GM12891 (cell line): ENCODE data around the gene MON2.

Experiments used
- DNase-seq: peaks from one replicate; pipeline ENCODE4 v3.0.0; 2011; ENCODE audit warnings: low spot score; ENCODE audit not compliant: insufficient read length
- FAIRE-seq: peaks from 2 replicates; lab custom pipeline; 2011; peaks lifted over from hg19 to GRCh38; lab: Jason Lieb, UNC
- PAX5 ChIP-seq: IDR thresholded peaks from 2 replicates; pipeline ENCODE4 v1.6.1; 2011; ENCODE audit warnings: low read length, moderate library complexity, mild to moderate bottlenecking; ENCODE audit not compliant: insufficient read depth, severe bottlenecking
- POLR2A ChIP-seq: IDR thresholded peaks from 2 replicates; pipeline ENCODE4 v1.6.1; 2011; ENCODE audit warnings: low read depth, low read length, control low read depth
- POLR2AphosphoS5 ChIP-seq: IDR thresholded peaks from 2 replicates; pipeline ENCODE4 v1.6.1; 2011; ENCODE audit warnings: low read depth, low read length, control low read depth
- POU2F2 ChIP-seq: IDR thresholded peaks from 2 replicates; pipeline ENCODE4 v1.6.1; 2011; ENCODE audit warnings: low read depth, mild to moderate bottlenecking, control low read depth, low read length, moderate library complexity
- SPI1 ChIP-seq: IDR thresholded peaks from 2 replicates; pipeline ENCODE4 v1.6.1; 2011; ENCODE audit warnings: low read depth, low read length, control low read depth
- TAF1 ChIP-seq: IDR thresholded peaks from 2 replicates; pipeline ENCODE4 v1.6.1; 2011; ENCODE audit warnings: low read depth, low read length, control low read depth

Gene MON2

GRCh38 chr12:62582065-62582366 is 115.4 kb downstream of the MON2 start:
- no peak for DNase-seq
- no peak for FAIRE-seq
- TF ChIP-seq PAX5 = no peak
- no peak for TF ChIP-seq SPI1
- TF ChIP-seq POLR2A = no peak
- TF ChIP-seq TAF1 = no peak
- no peak for TF ChIP-seq POLR2AphosphoS5
- no peak for TF ChIP-seq POU2F2

GRCh38 chr12:62584619-62585018 is 118.0 kb downstream of the MON2 start:
- DNase-seq (no peak), FAIRE-seq (no peak)
- TF ChIP-seq POLR2AphosphoS5 (no peak), PAX5 (no peak), POLR2A (no peak), TAF1 (no peak)

GRCh38 chr12:62586850-62587249 is 120.2 kb downstream of the MON2 start:
- DNase-seq (no peak), FAIRE-seq (no peak)
- TF ChIP-seq POU2F2 = no peak
- TF ChIP-seq PAX5 = no peak
- no peak for TF ChIP-seq TAF1
- no peak for TF ChIP-seq POLR2A

- TF ChIP-seq POLR2AphosphoS5 (no peak), POU2F2 (no peak), PAX5 (no peak), SPI1 (no peak), POLR2A (no peak), TAF1 (no peak)
- FAIRE-seq = no peak
- DNase-seq = no peak
These were observed 122.3 kb downstream of the MON2 start for GRCh38 chr12:62588916-62589315.

- DNase-seq (no peak), FAIRE-seq (no peak)
- TF ChIP-seq SPI1 = no peak
These were observed 130.6 kb downstream of the MON2 start for GRCh38 chr12:62597253-62597652.

GRCh38 chr12:62598846-62599245 is 132.2 kb downstream of the MON2 start:
- no peak for DNase-seq
- TF ChIP-seq PAX5 (no peak), POLR2A (no peak), SPI1 (no peak), TAF1 (no peak), POU2F2 (no peak), POLR2AphosphoS5 (no peak)
- FAIRE-seq = no peak

- TF ChIP-seq POLR2A (no peak), SPI1 (no peak), TAF1 (no peak)
- FAIRE-seq (no peak), DNase-seq (no peak)
These were observed 133.3 kb downstream of the MON2 start for GRCh38 chr12:62599854-62600437.

- FAIRE-seq = no peak
- TF ChIP-seq POLR2AphosphoS5 = no peak
- TF ChIP-seq POU2F2 = no peak
- DNase-seq = no peak
These were observed 135.1 kb downstream of the MON2 start for GRCh38 chr12:62601765-62602164.

- FAIRE-seq (no peak), DNase-seq (peak; percentile 49)
- TF ChIP-seq PAX5 (peak; percentile 95), TAF1 (no peak; the same call in none of the 2 replicates), POLR2AphosphoS5 (peak; percentile 92), SPI1 (peak; percentile 82), POU2F2 (0 out of 2 replicates have a peak, but pooled peaks have one; percentile 48), POLR2A (peak; percentile 63; the same call in 1 of the 2 replicates)
These were observed 135.8 kb downstream of the MON2 start for GRCh38 chr12:62602255-62603060.

GRCh38 chr12:62603061-62603810 is 136.6 kb downstream of the MON2 start:
- DNase-seq (peak; percentile 64), FAIRE-seq (peak; percentile 93)
- peak; percentile 95 for TF ChIP-seq POLR2AphosphoS5
- TF ChIP-seq TAF1 = peak; percentile 74
- no peak for TF ChIP-seq SPI1
- peak; percentile 96 for TF ChIP-seq POLR2A
- TF ChIP-seq PAX5 = no peak
- peak; percentile 60; the same call in 1 of the 2 replicates for TF ChIP-seq POU2F2
